ENCODE results near the gene KRTAP29-1. TPM values are rescaled to one million over a fixed set of nuclear protein-coding genes. Genes with fewer than 3 reads are reported as not detected.

The KRTAP29-1 gene
- total and polyA plus RNA-seq, 2 donors (not counting 1 experiment from before 2014, with no cell fraction given) = not detected

GRCh38 chr17:41298458-41299135, 4.1 kb downstream of the KRTAP29-1 start:
- Histone ChIP-seq H3K4me3 (replicated peaks in 1 of 4; ENCODE audit: control extremely low read depth in 1 of 4, insufficient read depth in 1 of 4, low read depth in 3 of 4, low read length in 4 of 4) (no peak overlapping the region), H2AFZ (ENCODE audit: low read length) (no peak overlapping the region), H3K27me3 (ENCODE audit: control insufficient read depth, insufficient read depth, low read length) (peaks cover 10% of the 10 kb centered on the region), H3K79me2 (ENCODE audit: control insufficient read depth, insufficient read depth, low read length) (no peaks in the 10 kb centered on the region), H3K4me1 (ENCODE audit: control insufficient read depth, extremely low read depth, insufficient read depth, low read length) (no peaks in the 10 kb centered on the region), H3K9ac (ENCODE audit: insufficient read depth, low read length) (no peak overlapping the region), H4K20me1 (ENCODE audit: control insufficient read depth, extremely low read depth, insufficient read depth, low read length) (no peaks in the 10 kb centered on the region), H3K9me3 (ENCODE audit: control insufficient read depth, insufficient read depth, low read depth, low read length) (no peaks in the 10 kb centered on the region), H3K4me2 (ENCODE audit: extremely low read depth, insufficient read depth, low read length) (no peak overlapping the region), H3K27ac (ENCODE audit: insufficient read depth, low read length) (no peak overlapping the region), H3K36me3 (ENCODE audit: control insufficient read depth, insufficient read depth, low read length) (no peaks in the 10 kb centered on the region)
- DNase-seq (ENCODE audit: low read depth in 2 of 2) = no peak
- TF ChIP-seq EZH2 (IDR thresholded peaks at IDR 0.05; ENCODE audit: low read length, missing control alignments) = no peak
- no peak for TF ChIP-seq CTCF (conservative IDR thresholded peaks at IDR 0.05 in 1 of 2, IDR thresholded peaks at IDR 0.05 in 1 of 2; ENCODE audit: low read depth in 1 of 2, low read length in 2 of 2)

- H3K4me3 ChIP-seq (replicated peaks in 1 of 4; ENCODE audit: control extremely low read depth in 1 of 4, insufficient read depth in 1 of 4, low read depth in 3 of 4, low read length in 4 of 4) = no peak overlapping the region
- no peak overlapping the region for H3K9ac ChIP-seq (ENCODE audit: insufficient read depth, low read length)
- H3K27me3 ChIP-seq (ENCODE audit: control insufficient read depth, insufficient read depth, low read length) = no peaks in the 10 kb centered on the region
- no peaks in the 10 kb centered on the region for H3K4me1 ChIP-seq (ENCODE audit: control insufficient read depth, extremely low read depth, insufficient read depth, low read length)
- H4K20me1 ChIP-seq (ENCODE audit: control insufficient read depth, extremely low read depth, insufficient read depth, low read length) = no peaks in the 10 kb centered on the region
- no peak overlapping the region for H2AFZ ChIP-seq (ENCODE audit: low read length)
- no peak for DNase-seq (ENCODE audit: low read depth in 2 of 2)
- no peaks in the 10 kb centered on the region for H3K9me3 ChIP-seq (ENCODE audit: control insufficient read depth, insufficient read depth, low read depth, low read length)
- H3K4me2 ChIP-seq (ENCODE audit: extremely low read depth, insufficient read depth, low read length) = no peak overlapping the region
- TF ChIP-seq EZH2 (IDR thresholded peaks at IDR 0.05; ENCODE audit: low read length, missing control alignments) (no peak), CTCF (conservative IDR thresholded peaks at IDR 0.05 in 1 of 2, IDR thresholded peaks at IDR 0.05 in 1 of 2; ENCODE audit: low read depth in 1 of 2, low read length in 2 of 2) (no peak)
- H3K27ac ChIP-seq (ENCODE audit: insufficient read depth, low read length) = no peak overlapping the region
- H3K36me3 ChIP-seq (ENCODE audit: control insufficient read depth, insufficient read depth, low read length) = no peaks in the 10 kb centered on the region
- no peaks in the 10 kb centered on the region for H3K79me2 ChIP-seq (ENCODE audit: control insufficient read depth, insufficient read depth, low read length)
Observed at GRCh38 chr17:41296846-41297245, 5.8 kb downstream of the KRTAP29-1 start.

GRCh38 chr17:41294016-41294415, 8.6 kb downstream of the KRTAP29-1 start:
- no peak overlapping the region for H3K4me3 ChIP-seq (replicated peaks in 1 of 4; ENCODE audit: control extremely low read depth in 1 of 4, insufficient read depth in 1 of 4, low read depth in 3 of 4, low read length in 4 of 4)
- no peak overlapping the region for H3K27ac ChIP-seq (ENCODE audit: insufficient read depth, low read length)
- H3K9ac ChIP-seq (ENCODE audit: insufficient read depth, low read length) = no peak overlapping the region
- no peaks in the 10 kb centered on the region for H3K27me3 ChIP-seq (ENCODE audit: control insufficient read depth, insufficient read depth, low read length)
- H3K36me3 ChIP-seq (ENCODE audit: control insufficient read depth, insufficient read depth, low read length) = no peaks in the 10 kb centered on the region
- H3K79me2 ChIP-seq (ENCODE audit: control insufficient read depth, insufficient read depth, low read length) = no peaks in the 10 kb centered on the region
- no peak for DNase-seq (ENCODE audit: low read depth in 2 of 2)
- TF ChIP-seq CTCF (conservative IDR thresholded peaks at IDR 0.05 in 1 of 2, IDR thresholded peaks at IDR 0.05 in 1 of 2; ENCODE audit: low read depth in 1 of 2, low read length in 2 of 2) = no peak
- no peak for TF ChIP-seq EZH2 (IDR thresholded peaks at IDR 0.05; ENCODE audit: low read length, missing control alignments)
- H4K20me1 ChIP-seq (ENCODE audit: control insufficient read depth, extremely low read depth, insufficient read depth, low read length) = no peaks in the 10 kb centered on the region
- no peak overlapping the region for H3K4me2 ChIP-seq (ENCODE audit: extremely low read depth, insufficient read depth, low read length)
- no peaks in the 10 kb centered on the region for H3K4me1 ChIP-seq (ENCODE audit: control insufficient read depth, extremely low read depth, insufficient read depth, low read length)
- no peak overlapping the region for H2AFZ ChIP-seq (ENCODE audit: low read length)
- H3K9me3 ChIP-seq (ENCODE audit: control insufficient read depth, insufficient read depth, low read depth, low read length) = no peaks in the 10 kb centered on the region

Data from fibroblast of lung (primary cell).